GM19023 (cell line): ENCODE results near the gene ZNF385B.

ENCODE experiments used
- ATAC-seq: cut with Tn5 transposase; IDR thresholded peaks from one replicate; pipeline ENCODE4 v1.9.1; 2021; ENCODE audit warnings: mild to moderate bottlenecking, moderate library complexity; ENCODE audit not compliant: unreplicated experiment

The ZNF385B gene

DNA sequence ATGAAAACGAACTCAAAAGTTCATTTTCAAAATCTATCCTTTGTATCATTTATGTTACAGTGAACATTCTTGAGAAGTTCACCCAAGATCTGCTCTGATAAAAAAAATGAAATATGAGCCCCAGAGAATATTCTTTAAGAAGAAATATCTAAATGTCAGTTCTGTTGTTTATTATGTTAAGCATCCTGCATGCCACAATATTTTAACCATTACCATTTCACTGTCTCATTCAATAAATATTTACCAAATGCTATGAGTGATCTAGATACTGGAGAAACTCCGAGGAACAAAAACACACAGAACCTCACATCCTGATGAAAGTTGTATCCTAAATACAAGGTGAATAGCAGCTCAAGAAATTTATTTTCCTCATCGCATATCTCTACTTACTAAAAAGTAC, 170.2 kb downstream of the ZNF385B start:
- ATAC-seq = no peak

DNA sequence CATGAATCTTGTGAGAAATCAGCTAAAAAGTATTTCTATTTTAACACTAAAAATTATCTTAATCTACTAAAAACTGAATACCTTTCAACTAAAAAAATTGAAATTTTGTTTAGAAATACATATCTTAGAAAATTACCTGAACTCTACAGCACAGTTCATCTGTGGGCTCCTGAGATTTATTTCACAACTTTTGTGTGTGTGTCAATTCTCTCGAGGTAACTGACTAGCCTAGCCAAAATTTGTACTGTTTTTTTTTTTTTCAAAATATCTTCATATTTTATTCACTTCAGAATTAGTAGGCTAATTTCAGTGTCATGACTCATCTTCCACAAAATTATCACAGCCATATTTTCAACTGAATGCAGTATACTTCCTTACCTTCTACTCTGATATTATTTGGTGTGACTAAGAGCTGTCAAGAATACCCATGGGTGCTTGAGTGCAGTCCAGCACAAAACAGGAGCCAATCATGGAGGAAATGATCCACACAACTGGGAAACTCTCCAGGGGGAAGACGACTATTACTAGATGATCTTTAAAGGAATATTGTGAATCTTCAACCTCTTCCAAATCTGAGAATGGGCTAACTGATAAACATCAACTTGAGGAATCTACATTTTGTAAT, 174.6 kb downstream of the ZNF385B start:
- no peak for ATAC-seq

DNA sequence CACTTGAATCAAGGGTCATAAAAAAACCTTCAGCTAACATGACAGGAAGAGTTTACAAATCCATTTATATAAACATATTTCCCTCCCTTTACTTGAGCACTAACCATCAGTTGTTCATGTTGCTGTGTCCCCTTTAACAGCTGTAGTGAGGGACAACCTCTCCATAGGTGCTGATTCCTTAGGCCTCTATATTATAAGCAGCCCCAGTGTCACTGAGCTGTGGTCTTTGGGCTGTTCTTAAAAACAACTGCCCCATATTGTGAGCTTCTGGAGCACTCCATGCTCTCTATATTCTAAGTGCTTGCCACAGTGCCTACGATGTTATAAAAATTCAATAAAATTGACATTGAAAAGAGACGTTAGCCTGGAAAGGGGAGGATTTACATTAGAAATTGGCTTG, 175.3 kb downstream of the ZNF385B start:
- ATAC-seq = no peak

DNA sequence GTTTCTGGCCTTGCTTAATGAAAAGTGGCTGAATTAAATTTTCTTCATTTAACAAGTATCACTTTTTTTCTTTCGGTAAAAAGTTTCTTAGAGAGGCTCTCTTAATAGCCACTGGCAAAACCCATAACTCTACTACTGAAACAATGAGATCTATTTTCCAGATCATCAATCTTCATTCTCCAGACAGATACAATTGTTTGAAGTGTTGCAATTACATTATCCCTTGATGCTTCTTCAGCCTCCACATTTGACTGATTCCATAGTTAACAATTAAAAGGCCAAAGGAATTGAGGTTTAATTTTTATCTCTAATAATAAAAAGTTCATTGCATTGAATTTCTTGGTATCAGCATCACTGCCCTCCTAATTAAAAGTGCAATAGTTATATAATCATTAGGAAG, 176.3 kb downstream of the ZNF385B start:
- ATAC-seq = no peak

GRCh38 chr2:179682756-179683155, 178.7 kb downstream of the ZNF385B start:
- no peak for ATAC-seq

- no peak for ATAC-seq
Observed at GRCh38 chr2:179677746-179678505, 183.5 kb downstream of the ZNF385B start.

DNA sequence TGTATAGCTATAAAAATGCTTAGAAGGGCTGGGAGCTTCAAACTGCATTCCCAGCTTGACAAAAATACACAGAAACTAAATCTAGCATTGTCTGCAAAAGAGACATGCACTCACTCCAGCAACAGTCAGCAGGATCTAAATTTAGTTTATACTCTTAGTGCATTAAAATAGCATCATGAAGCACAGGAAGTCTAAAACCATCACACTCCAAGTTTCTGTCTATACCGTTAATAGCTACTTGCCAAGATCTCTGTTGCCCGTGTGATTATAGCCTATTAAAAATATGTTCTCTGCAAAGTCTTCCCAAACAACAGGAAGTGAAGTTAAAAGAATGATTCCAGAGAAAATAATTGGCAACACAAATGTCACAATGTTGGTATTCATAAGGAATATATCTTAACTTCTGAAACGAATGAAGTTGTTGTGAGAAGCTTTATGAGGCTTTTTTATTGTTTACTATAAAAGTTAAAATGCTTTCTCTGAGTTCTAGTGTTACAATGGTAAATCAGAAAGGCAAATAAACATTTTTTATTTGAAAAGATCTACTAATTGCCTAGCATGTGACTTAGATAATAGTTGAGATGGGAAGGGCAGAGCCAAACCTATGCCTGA, 184.2 kb downstream of the ZNF385B start:
- no peak for ATAC-seq

- ATAC-seq = no peak
Observed at GRCh38 chr2:179675435-179675834, 186.0 kb downstream of the ZNF385B start.

GRCh38 chr2:179671043-179671981, 190.1 kb downstream of the ZNF385B start:
- ATAC-seq = no peak

DNA sequence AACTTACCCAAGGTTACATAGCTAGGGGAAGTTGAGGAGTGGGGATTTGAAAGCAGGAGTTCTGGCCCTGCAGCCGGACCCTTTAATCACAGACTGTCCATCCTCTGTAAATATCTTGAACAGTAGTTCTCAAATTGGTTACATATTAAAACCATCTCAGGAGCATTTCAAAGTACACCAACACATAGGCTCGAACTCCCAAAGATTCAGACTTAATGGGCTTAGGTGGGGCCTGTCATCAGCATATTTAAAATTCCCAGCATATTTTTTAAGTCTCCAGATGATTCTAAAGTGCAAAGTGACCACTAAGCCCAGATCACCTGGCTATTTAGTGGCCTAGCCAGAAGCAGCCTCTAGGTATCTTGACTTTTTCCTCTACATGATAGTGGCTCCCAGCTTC, 192.2 kb downstream of the ZNF385B start:
- ATAC-seq = no peak

DNA sequence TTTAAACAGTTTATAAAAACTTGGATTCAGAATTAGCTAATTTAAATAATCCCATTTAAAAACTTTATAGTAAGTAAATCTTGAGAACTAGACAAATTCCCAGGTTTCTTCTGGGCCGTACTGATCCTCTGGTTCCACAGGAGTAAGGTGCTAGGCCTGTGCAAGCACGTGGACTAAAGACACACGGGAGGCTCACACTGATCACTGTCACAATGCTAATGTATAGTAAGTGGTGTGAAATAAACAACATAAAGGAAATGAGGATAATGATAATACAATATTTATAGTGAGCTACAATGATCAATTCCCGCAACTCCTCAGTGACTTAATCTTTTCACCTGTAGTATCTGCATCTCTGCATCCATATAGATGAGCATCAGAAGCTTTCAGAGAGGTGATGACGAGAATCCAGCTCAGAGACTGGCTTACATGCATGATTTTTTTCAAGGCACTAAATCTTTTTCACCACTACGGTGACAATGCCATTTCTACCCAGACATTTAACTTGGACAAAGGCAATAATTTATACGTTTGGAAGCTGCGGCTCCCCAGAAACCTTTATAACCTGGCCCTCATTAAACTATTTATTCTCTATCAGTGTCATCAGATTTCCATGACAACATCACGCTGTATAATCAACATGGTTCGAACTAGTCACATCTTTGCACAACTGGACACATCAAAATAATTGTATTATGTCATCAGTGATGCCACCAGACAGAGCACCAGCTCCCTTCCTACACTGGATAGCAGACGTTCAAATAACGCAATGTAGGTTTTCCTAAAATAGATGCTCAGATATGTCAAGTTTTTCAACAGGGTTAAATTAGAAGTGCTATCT, 196.2 kb downstream of the ZNF385B start:
- ATAC-seq = no peak

DNA sequence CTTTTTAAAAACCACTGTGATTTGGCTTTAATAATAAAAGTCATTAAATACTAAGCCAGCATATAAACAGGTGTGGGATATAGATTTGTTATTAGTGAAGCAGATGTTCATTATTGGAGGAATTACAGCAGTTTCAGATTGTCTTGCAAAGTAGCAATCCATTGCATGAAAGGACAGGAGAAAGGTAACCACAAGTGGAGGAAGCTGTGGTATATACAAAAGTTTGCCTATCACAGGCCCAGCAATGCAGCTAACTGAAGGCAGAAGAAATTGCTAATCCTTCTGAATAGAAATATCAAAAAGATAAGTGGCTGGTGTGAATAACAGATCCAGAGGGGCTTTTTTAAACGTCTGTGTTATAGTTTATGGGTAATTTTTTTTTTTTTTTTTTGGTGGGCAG, 199.4 kb downstream of the ZNF385B start:
- no peak for ATAC-seq

- ATAC-seq = no peak
Observed at GRCh38 chr2:179657068-179657595, 204.3 kb downstream of the ZNF385B start.

- no peak for ATAC-seq
Observed at GRCh38 chr2:179655627-179656026, 205.8 kb downstream of the ZNF385B start.

GRCh38 chr2:179654806-179655205, 206.6 kb downstream of the ZNF385B start:
- no peak for ATAC-seq

GRCh38 chr2:179652296-179652695, 209.1 kb downstream of the ZNF385B start:
- no peak for ATAC-seq

DNA sequence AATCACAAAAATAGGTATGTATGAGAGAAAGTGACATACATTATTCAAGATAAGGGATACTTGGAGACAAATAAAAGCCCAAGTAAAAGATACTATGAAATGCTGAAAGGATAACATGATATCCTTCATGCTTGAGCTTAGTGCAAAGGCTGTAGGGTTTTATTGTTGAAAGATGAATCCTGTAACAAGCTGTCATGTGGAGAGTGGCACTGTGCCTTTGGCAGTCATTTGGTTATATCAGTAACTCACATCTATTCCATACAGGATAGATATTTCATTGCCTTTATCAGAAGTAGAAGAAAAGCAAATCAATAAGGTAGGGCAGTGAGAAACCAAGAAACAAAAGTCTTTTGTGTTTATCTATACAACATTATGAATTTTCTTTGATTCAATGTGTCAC, 211.0 kb downstream of the ZNF385B start:
- no peak for ATAC-seq

- ATAC-seq = no peak
Observed at GRCh38 chr2:179646862-179647587, 214.4 kb downstream of the ZNF385B start.

GRCh38 chr2:179646173-179646769, 215.1 kb downstream of the ZNF385B start:
- ATAC-seq = no peak
